Measurements from ENCODE around the gene ZSCAN1.

ZSCAN1 gene

DNA sequence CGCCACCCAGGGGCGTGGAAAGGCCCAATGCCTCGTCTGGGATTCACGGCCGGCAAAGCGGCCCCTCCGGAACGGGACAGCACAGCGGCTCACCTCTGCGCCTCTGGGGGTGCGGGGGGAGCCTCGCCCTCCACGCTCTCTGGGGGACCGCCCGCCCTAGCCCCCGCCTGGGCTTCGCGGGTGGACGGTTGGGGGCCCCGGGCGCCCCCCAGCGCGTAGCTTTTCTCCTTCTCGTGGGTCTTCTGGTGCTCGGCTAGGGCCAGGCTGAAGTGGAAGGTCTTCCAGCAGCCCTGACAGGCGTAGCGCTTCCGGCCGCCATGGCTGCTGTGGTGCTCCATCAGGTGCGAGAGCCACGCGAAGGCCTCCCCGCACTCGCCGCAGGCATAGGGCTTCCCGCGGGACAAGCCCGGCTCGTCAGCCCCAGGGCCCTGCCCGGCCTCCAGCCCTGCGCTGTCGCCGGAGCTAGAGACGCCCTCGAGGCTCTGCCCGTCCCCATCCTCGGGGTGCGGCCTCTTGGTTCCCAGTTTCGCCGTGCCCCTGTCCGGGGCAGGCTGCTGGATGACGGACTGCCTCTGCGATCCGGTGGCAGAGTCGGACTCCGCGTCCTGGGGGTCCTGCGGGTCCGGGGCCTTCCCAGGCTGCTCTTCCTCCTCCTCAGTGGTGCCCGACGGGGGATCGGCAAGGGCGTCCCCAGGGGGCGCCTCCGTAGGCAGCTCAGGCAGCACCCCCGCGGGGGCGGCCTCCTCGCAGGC is 50.9 kb downstream of the ZSCAN1 start:
- H3K27me3 Mint-ChIP-seq (ENCODE audit: low read depth), result no peaks in the 10 kb centered on the region
- H3K9me3 Mint-ChIP-seq, result peaks cover 26% of the 10 kb centered on the region
- no peak overlapping the region for H3K4me3 Mint-ChIP-seq
- peaks cover 7% of the 10 kb centered on the region for H3K36me3 Mint-ChIP-seq (ENCODE audit: low read depth)
- H3K27ac Mint-ChIP-seq, result no peak overlapping the region
- no peaks in the 10 kb centered on the region for H3K4me1 Mint-ChIP-seq (ENCODE audit: low read depth)

DNA sequence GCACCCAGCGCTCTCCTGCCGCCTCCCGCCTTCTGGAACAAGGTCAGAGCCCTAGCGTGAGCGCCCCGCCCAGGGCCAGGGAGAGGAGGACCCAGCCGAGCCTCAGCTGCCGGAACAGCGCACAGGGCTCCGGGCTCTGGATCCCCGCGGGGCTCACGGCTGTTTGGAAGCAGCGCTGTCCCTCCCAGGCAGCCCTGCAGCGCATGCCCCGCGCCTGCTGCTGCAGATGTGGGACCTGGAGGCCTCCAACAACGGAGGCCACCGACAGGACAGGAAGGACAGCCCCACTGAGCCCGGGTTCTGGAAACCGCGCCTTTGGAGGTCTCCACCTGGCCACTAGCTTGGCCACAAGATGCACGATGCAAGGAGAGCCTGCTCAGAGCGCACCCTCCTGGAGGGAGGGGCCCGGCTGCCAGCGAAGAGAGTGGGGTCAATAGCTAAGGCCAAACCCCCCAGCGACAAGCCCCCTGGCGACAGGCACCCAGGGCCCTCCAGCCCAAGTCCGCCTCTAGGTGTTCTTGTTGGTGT is 51.6 kb downstream of the ZSCAN1 start:
- Mint-ChIP-seq H3K9me3 (peaks cover 21% of the 10 kb centered on the region), H3K27ac (no peak overlapping the region), H3K4me1 (ENCODE audit: low read depth) (no peaks in the 10 kb centered on the region), H3K4me3 (no peak overlapping the region), H3K27me3 (ENCODE audit: low read depth) (no peaks in the 10 kb centered on the region), H3K36me3 (ENCODE audit: low read depth) (peaks cover 7% of the 10 kb centered on the region)

DNA sequence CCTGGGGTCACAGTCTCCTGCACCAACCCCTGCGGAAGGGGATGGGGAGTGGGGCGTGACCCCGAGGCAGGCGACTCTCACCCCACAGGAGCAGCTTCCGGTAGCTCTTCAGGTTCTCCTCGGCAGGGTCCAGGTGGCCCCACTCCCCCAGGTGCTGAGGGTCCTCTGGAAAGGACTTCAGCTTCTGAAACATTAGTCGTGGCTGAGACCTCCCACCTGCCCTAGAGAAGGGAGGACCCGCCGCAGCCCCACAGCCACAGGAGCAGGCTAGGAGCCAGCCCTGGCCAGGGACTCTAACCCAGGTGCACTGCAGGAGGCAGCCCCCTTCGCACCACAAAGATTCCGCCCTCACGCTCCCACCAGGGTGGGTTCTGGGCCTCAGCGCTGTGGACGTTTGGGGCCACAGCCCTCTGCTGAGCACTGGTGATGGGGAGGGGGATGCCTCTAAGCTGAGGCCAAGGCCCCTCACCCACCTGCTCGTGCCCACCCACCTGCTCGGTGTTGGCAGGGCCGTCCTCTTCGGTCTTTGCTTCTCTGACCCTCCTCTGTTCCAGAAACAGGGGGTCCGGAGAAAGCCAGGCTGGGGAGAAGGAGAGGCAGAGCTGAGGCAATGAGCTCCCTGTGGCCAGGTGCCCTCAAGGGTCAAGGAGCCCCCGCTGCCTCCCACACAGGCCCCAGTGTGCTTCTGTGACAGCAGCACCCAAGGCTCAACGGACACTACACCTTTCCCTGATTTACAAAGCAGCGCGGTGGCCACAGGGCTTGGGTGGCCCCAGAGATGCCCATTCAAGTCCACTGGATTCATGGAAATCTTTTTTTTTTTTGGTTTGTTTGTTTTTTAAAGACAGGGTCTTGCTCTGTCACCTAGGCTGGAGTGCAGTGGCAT is 53.2 kb downstream of the ZSCAN1 start:
- H3K9me3 Mint-ChIP-seq, result peaks cover 16% of the 10 kb centered on the region
- no peaks in the 10 kb centered on the region for H3K4me1 Mint-ChIP-seq (ENCODE audit: low read depth)
- H3K36me3 Mint-ChIP-seq (ENCODE audit: low read depth), result peaks cover 5% of the 10 kb centered on the region
- H3K27ac Mint-ChIP-seq, result no peak overlapping the region
- no peak overlapping the region for H3K4me3 Mint-ChIP-seq
- no peaks in the 10 kb centered on the region for H3K27me3 Mint-ChIP-seq (ENCODE audit: low read depth)

DNA sequence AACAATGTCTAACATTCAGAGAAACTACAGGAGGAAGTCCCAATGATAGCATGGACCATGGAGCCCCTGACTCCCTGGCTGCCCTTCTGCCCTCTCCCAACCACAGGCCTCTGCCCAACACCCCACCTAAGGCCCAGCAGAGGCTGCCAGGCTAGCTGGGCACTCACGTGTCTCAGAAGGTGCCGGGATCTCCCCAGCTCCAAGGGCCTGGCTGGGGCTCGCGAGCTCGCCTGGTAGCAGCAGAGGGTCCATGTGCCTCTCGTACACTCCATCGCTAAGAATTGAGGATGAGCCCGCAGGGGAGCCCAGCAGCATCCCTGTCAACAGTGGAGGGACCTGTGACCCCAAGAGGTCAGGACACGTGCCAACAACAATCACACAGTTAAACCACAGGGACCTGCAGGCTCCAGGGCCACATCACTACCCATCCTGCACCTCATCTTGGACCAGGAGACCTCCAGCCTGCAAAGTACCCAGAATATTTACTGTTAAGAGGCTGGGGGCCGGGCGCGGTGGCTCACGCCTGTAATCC is 54.8 kb downstream of the ZSCAN1 start:
- peaks cover 8% of the 10 kb centered on the region for H3K36me3 Mint-ChIP-seq (ENCODE audit: low read depth)
- no peak overlapping the region for H3K27ac Mint-ChIP-seq
- no peak overlapping the region for H3K4me3 Mint-ChIP-seq
- H3K27me3 Mint-ChIP-seq (ENCODE audit: low read depth), result no peaks in the 10 kb centered on the region
- H3K9me3 Mint-ChIP-seq, result peaks cover 20% of the 10 kb centered on the region
- no peaks in the 10 kb centered on the region for H3K4me1 Mint-ChIP-seq (ENCODE audit: low read depth)

DNA sequence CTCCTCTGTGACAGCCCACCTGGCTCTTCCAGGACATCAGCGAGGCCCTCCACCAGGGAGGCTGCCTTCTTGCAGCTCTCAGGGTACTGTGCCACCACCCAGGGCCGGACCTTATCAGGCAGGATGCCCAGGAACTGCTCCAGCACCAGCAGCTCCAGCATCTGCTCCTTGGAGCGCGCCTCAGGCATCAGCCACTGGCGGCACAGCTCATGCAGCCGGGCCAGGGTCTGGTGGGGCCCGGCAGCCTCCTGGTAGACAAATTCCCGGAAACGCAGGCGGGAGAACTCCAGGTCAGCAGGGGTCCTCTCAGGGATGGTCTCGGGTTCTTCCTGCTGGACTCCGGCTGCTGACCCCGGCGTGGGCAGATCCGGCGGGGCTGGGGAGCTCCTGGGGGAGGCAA is 56.0 kb downstream of the ZSCAN1 start:
- Mint-ChIP-seq H3K4me1 (ENCODE audit: low read depth) (no peaks in the 10 kb centered on the region), H3K4me3 (no peak overlapping the region), H3K9me3 (peaks cover 15% of the 10 kb centered on the region), H3K27me3 (ENCODE audit: low read depth) (no peaks in the 10 kb centered on the region), H3K27ac (no peak overlapping the region), H3K36me3 (ENCODE audit: low read depth) (peaks cover 7% of the 10 kb centered on the region)

DNA sequence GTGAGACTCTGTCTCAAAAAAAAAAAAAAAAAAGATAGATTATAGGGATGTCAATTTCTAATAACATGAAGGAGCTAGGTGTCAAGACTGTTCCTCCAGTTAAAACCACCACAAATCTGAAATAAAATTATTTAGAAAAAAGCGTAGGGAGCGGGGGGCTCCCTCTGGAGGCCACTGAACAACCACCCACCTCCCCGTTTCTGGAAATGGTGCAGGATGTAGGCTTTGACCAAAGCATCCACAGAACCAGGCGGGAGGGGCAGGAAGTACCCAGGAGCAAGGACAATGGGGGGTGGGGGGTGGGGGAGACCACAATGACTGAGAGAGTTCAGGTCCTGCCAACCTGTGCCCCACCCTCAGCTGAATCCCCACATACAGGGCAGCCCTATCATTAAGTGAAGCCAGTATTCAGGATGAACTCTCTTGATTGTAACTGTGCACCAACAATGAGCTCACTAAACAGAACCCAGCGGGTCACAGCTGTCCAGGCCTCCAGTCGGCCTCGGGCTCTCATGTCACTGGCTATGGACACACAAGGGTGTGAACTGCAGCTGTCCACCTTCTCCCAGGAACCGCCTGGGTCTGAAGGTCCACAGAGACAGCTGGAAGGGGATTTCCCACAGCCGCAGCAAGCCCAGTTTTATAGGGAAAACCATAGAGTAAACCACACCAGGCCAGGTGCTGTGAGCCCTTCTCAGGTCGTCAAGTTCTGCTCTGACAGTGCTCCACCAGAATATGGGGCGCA is 57.6 kb downstream of the ZSCAN1 start:
- Mint-ChIP-seq H3K27ac (no peak overlapping the region), H3K4me1 (ENCODE audit: low read depth) (no peaks in the 10 kb centered on the region)

DNA sequence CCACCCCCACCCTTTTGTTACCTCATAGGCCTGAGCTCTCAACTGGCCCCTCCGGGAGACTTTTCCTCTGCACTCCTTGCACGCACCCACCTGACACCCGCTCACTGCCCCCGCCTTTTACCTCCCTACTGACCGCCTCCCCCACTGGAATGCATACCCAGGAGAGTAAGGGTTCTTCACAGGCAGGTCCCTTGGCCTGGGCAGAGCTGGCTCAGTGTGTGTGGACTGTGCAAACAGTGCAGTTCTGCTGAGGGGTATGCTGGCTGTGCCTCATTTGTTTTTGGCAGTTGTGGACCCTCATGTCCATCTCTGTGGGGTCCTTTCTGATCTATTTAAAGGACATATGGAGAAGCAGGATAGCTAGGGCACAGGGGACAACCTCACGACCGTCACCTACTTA is 59.2 kb downstream of the ZSCAN1 start:
- no peaks in the 10 kb centered on the region for H3K4me1 Mint-ChIP-seq (ENCODE audit: low read depth)
- no peak overlapping the region for H3K27ac Mint-ChIP-seq
- H3K4me3 Mint-ChIP-seq, result no peak overlapping the region
- H3K9me3 Mint-ChIP-seq, result peaks cover 32% of the 10 kb centered on the region
- H3K36me3 Mint-ChIP-seq (ENCODE audit: low read depth), result peaks cover 8% of the 10 kb centered on the region
- no peaks in the 10 kb centered on the region for H3K27me3 Mint-ChIP-seq (ENCODE audit: low read depth)

More for the DNA sequence above, 57.6 kb downstream of the ZSCAN1 start:
- Mint-ChIP-seq H3K27me3 (ENCODE audit: low read depth) (no peaks in the 10 kb centered on the region), H3K4me3 (no peak overlapping the region), H3K9me3 (peaks cover 25% of the 10 kb centered on the region), H3K36me3 (ENCODE audit: low read depth) (peaks cover 9% of the 10 kb centered on the region)

DNA sequence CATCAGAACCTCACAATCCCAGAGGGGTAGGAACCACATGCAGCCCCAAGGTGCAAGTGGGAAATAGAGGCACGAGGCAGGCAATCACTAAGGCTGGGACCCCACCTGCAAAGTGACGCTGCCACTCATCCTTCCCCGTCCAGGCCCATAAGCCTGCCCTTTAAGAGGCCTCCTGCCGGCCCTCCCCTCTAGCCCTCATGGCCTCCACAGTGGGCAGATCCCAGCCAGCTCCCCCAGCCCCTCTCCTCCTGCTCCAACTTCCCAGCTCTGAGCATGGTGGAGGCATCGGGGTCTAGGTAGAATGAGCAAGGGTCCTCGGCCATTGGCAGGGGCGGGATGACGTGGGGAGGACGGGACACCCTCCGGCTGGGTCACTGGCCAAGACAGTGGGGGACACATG is 61.5 kb downstream of the ZSCAN1 start:
- Mint-ChIP-seq H3K4me1 (ENCODE audit: low read depth) (peaks cover 5% of the 10 kb centered on the region), H3K27me3 (ENCODE audit: low read depth) (no peaks in the 10 kb centered on the region), H3K36me3 (ENCODE audit: low read depth) (peaks cover 12% of the 10 kb centered on the region), H3K27ac (no peak overlapping the region), H3K4me3 (no peak overlapping the region), H3K9me3 (peaks cover 47% of the 10 kb centered on the region)

DNA sequence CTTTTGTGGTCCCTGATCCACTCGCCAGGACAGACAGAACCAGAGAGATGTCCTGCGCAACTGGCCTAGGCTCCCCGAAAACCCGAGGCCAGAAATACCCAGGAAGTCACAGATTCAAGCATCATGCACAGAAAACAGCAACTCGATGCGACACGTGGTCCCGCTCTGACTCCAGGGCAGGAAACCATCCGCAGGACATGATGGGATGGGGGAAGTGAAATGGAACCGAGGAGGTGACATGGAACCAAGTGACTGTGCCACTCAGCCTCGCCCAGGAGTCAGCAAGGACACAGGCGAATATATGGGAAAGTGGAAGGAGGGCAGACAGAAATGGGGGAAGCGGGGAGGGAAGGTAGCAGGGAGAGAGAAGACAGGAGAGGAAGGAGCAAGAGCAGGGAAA is 63.1 kb downstream of the ZSCAN1 start:
- no peak overlapping the region for H3K27ac Mint-ChIP-seq
- H3K36me3 Mint-ChIP-seq (ENCODE audit: low read depth), result peaks cover 12% of the 10 kb centered on the region
- H3K9me3 Mint-ChIP-seq, result peaks cover 50% of the 10 kb centered on the region
- H3K4me1 Mint-ChIP-seq (ENCODE audit: low read depth), result peaks cover 5% of the 10 kb centered on the region
- H3K27me3 Mint-ChIP-seq (ENCODE audit: low read depth), result no peaks in the 10 kb centered on the region
- peak overlapping the region; percentile 56 for H3K4me3 Mint-ChIP-seq

DNA sequence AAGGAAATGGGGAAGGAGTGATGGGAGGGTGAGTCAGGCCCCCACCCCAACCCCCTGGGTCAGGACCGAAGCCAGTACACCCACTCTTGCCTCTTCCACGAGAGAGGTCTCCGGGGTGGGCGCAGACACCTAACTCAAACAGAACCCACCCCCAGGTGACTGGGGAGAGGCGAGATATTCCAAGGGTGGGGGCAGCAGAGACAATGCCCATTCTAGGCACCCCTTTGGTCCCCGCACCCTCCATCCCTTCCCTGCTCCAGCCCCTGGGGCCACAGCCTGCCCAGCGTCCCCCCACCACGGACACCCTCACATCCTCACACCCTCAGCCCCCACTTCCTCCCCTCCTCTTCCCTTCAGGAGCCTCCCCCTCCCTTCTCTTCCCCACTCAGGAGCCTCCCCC is 63.5 kb downstream of the ZSCAN1 start:
- H3K36me3 Mint-ChIP-seq (ENCODE audit: low read depth), result peaks cover 12% of the 10 kb centered on the region
- peaks cover 5% of the 10 kb centered on the region for H3K4me1 Mint-ChIP-seq (ENCODE audit: low read depth)
- peak overlapping the region; percentile 49 for H3K27ac Mint-ChIP-seq
- peaks cover 50% of the 10 kb centered on the region for H3K9me3 Mint-ChIP-seq
- no peaks in the 10 kb centered on the region for H3K27me3 Mint-ChIP-seq (ENCODE audit: low read depth)
- peak overlapping the region; percentile 56 for H3K4me3 Mint-ChIP-seq

DNA sequence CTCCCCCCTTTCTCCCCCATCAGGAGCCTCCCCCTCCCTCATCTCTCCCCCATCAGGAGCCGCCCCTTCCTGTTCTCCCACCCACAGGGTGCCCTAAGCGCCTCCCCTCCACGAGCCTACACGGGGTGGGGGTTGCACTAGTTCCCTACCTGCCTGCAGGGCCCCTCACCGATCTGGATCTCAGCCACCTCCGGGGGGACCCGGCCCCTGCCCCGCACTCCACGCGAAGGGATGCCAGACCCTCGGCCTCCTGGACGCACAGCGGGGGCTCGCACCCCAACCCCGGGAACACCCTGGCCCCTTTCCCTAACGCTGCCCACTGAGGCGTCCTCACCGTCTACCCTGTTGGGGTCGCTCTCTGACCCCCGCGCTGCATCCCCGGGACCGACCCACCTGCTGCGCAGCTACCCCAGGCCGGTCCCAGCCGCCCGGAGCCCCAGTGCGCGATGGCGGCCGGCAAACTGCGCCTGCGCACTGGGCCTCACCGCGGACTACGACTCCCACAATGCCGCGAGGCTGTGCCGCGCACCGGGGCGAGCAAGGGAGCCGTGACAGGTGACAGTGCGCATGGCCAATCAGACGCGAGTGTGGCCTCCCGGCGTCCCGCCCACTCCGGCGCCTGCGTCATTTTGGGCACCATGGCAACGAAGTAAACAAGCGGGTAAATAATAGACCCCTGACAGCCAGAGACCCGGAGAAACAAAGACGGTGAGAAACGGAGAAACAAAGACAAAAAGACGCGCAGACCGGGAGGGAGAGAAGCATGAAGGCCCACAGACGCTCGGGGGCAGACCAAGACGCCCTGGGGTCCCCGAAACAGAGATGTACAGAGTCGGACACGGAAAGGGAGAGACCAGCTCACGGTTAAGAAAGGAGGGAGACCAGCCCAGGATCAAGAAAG is 64.2 kb downstream of the ZSCAN1 start, which contains the start of gene ZSCAN18:
ZSCAN18 (minus strand) TSS at position 451 of the 901 bp plus-strand sequence. CDS start 7,964 bp downstream, outside the sequence.
- Mint-ChIP-seq H3K4me1 (ENCODE audit: low read depth) (peaks cover 5% of the 10 kb centered on the region), H3K9me3 (peaks cover 50% of the 10 kb centered on the region), H3K4me3 (peak within 1 kb of the TSS; percentile 90), H3K27me3 (ENCODE audit: low read depth) (no peaks in the 10 kb centered on the region), H3K36me3 (ENCODE audit: low read depth) (peaks cover 12% of the 10 kb centered on the region), H3K27ac (peak within 1 kb of the TSS; percentile 97)

DNA sequence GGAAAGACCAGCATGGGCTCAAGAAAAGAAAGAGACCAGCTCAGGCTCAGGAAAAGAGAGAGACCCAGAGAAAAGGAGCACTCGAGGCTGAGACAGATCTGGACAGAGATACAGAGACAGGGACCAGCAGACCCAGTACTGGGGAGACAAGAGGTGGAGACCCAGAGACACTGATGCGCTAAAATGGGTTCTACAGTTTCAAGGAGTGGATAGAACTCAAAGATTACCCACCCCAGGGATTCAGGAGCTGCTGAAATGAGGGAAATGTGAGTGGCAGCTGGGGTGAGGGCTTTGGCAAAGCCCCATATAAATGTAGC is 64.8 kb downstream of the ZSCAN1 start:
- H3K9me3 Mint-ChIP-seq, result peaks cover 50% of the 10 kb centered on the region
- H3K27me3 Mint-ChIP-seq (ENCODE audit: low read depth), result no peaks in the 10 kb centered on the region
- H3K4me1 Mint-ChIP-seq (ENCODE audit: low read depth), result peaks cover 5% of the 10 kb centered on the region
- H3K4me3 Mint-ChIP-seq, result peak overlapping the region; percentile 90
- H3K36me3 Mint-ChIP-seq (ENCODE audit: low read depth), result peaks cover 8% of the 10 kb centered on the region
- H3K27ac Mint-ChIP-seq, result peak overlapping the region; percentile 97

All from T-helper 1 cell treated with Interleukin-12 subunit alpha and Interleukin-12 subunit beta and Interleukin-4 antibody, amounts not matched to agents 30 μg/mL and 1 μg/mL, for 36 hours (primary cell).